ENCODE results near the gene DMD. TPM values are rescaled to one million over a fixed set of nuclear protein-coding genes. Genes with fewer than 3 reads are reported as not detected.

Gene DMD
- total and polyA plus RNA-seq, 2 donors (not counting 1 experiment from before 2014, with no cell fraction given): 2.0 to 51.8 TPM

GRCh38 chrX:32185160-32185559 is 1026.2 kb downstream of the DMD start:
- no peak overlapping the region for H2AFZ ChIP-seq (ENCODE audit: insufficient read depth, low read depth, low read length, poor library complexity, severe bottlenecking)
- WGBS (ENCODE audit: insufficient coverage): no CpG with 5 or more reads among the region's 2 CpGs
- Mint-ChIP-seq H3K4me1 (no peaks in the 10 kb centered on the region), H3K4me3 (no peak overlapping the region), H3K9me3 (ENCODE audit: insufficient read depth) (no peaks in the 10 kb centered on the region), H3K27me3 (no peaks in the 10 kb centered on the region), H3K27ac (no peak overlapping the region)
- ChIA-PET CTCF (no interaction called here), POLR2A (no interaction called here)
- H3K27me3 ChIP-seq (replicated peaks in 1 of 4; ENCODE audit: control extremely low read depth in 1 of 4, control insufficient read depth in 3 of 4, insufficient read depth in 4 of 4, low read length in 3 of 4): no peaks in the 10 kb centered on the region
- H4K20me1 ChIP-seq (ENCODE audit: control insufficient read depth, insufficient read depth, low read length, poor library complexity, severe bottlenecking): no peaks in the 10 kb centered on the region
- H3K4me3 ChIP-seq (ENCODE audit: control extremely low read depth in 1 of 5, extremely low read depth in 1 of 5, insufficient read depth in 1 of 5, low read depth in 2 of 5, low read length in 4 of 5): no peak overlapping the region
- H3K9ac ChIP-seq (ENCODE audit: low read length): no peak overlapping the region
- no peaks in the 10 kb centered on the region for H3K4me1 ChIP-seq (ENCODE audit: control insufficient read depth in 2 of 2, insufficient read depth in 2 of 2, low read length in 2 of 2)
- H3K36me3 ChIP-seq (replicated peaks in 1 of 2; ENCODE audit: control extremely low read depth in 1 of 2, control insufficient read depth in 1 of 2, extremely low read depth in 1 of 2, insufficient read depth in 2 of 2, low read length in 1 of 2): no peaks in the 10 kb centered on the region
- ATAC-seq (ENCODE audit: low read depth) (no peak), DNase-seq (no peak)
- no peaks in the 10 kb centered on the region for H3K9me3 ChIP-seq (ENCODE audit: control extremely low read depth in 1 of 3, control insufficient read depth in 2 of 3, insufficient read depth in 1 of 3, low read length in 2 of 3)
- H3K4me2 ChIP-seq (replicated peaks; ENCODE audit: low read depth, low read length, poor library complexity, severe bottlenecking): no peak overlapping the region
- H3K79me2 ChIP-seq (ENCODE audit: control insufficient read depth, insufficient read depth, low read length): no peaks in the 10 kb centered on the region
- no peak overlapping the region for H3K27ac ChIP-seq (ENCODE audit: low read length in 2 of 2)
- no peak for TF ChIP-seq EZH2 (IDR thresholded peaks at IDR 0.05; ENCODE audit: borderline replicate concordance, insufficient read depth, low read depth, low read length, poor library complexity, severe bottlenecking)
- TF ChIP-seq, protein P1, sequence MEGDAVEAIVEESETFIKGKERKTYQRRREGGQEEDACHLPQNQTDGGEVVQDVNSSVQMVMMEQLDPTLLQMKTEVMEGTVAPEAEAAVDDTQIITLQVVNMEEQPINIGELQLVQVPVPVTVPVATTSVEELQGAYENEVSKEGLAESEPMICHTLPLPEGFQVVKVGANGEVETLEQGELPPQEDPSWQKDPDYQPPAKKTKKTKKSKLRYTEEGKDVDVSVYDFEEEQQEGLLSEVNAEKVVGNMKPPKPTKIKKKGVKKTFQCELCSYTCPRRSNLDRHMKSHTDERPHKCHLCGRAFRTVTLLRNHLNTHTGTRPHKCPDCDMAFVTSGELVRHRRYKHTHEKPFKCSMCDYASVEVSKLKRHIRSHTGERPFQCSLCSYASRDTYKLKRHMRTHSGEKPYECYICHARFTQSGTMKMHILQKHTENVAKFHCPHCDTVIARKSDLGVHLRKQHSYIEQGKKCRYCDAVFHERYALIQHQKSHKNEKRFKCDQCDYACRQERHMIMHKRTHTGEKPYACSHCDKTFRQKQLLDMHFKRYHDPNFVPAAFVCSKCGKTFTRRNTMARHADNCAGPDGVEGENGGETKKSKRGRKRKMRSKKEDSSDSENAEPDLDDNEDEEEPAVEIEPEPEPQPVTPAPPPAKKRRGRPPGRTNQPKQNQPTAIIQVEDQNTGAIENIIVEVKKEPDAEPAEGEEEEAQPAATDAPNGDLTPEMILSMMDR (IDR thresholded peaks at IDR 0.05): no peak
- intact Hi-C loops (cut with micrococcal nuclease): no loop called here

- DNase-seq: no peak
- Histone ChIP-seq H3K27me3 (replicated peaks in 1 of 4; ENCODE audit: control extremely low read depth in 1 of 4, control insufficient read depth in 3 of 4, insufficient read depth in 4 of 4, low read length in 3 of 4) (no peaks in the 10 kb centered on the region), H3K79me2 (ENCODE audit: control insufficient read depth, insufficient read depth, low read length) (no peaks in the 10 kb centered on the region), H4K20me1 (ENCODE audit: control insufficient read depth, insufficient read depth, low read length, poor library complexity, severe bottlenecking) (no peaks in the 10 kb centered on the region), H2AFZ (ENCODE audit: insufficient read depth, low read depth, low read length, poor library complexity, severe bottlenecking) (no peak overlapping the region), H3K4me2 (replicated peaks; ENCODE audit: low read depth, low read length, poor library complexity, severe bottlenecking) (no peak overlapping the region), H3K9ac (ENCODE audit: low read length) (no peak overlapping the region), H3K4me3 (ENCODE audit: control extremely low read depth in 1 of 5, extremely low read depth in 1 of 5, insufficient read depth in 1 of 5, low read depth in 2 of 5, low read length in 4 of 5) (no peak overlapping the region), H3K36me3 (replicated peaks in 1 of 2; ENCODE audit: control extremely low read depth in 1 of 2, control insufficient read depth in 1 of 2, extremely low read depth in 1 of 2, insufficient read depth in 2 of 2, low read length in 1 of 2) (no peaks in the 10 kb centered on the region), H3K4me1 (ENCODE audit: control insufficient read depth in 2 of 2, insufficient read depth in 2 of 2, low read length in 2 of 2) (no peaks in the 10 kb centered on the region), H3K9me3 (ENCODE audit: control extremely low read depth in 1 of 3, control insufficient read depth in 2 of 3, insufficient read depth in 1 of 3, low read length in 2 of 3) (no peaks in the 10 kb centered on the region), H3K27ac (ENCODE audit: low read length in 2 of 2) (no peak overlapping the region)
- no peaks in the 10 kb centered on the region for H3K9me3 Mint-ChIP-seq (ENCODE audit: insufficient read depth)
- H3K27me3 Mint-ChIP-seq: no peaks in the 10 kb centered on the region
- no peak overlapping the region for H3K27ac Mint-ChIP-seq
- intact Hi-C loops (cut with micrococcal nuclease): no loop called here
- POLR2A ChIA-PET: no interaction called here
- no peaks in the 10 kb centered on the region for H3K4me1 Mint-ChIP-seq
- TF ChIP-seq, protein P1 (IDR thresholded peaks at IDR 0.05): no peak
- no peak for TF ChIP-seq EZH2 (IDR thresholded peaks at IDR 0.05; ENCODE audit: borderline replicate concordance, insufficient read depth, low read depth, low read length, poor library complexity, severe bottlenecking)
- CTCF ChIA-PET: no interaction called here
- H3K4me3 Mint-ChIP-seq: no peak overlapping the region
- no peak for ATAC-seq (ENCODE audit: low read depth)
Measured at GRCh38 chrX:32183066-32183465, 1028.3 kb downstream of the DMD start.
